Coronary artery (tissue), 2 donors: ENCODE data around the gene GOLGA5.
"Not testable (repeated sequence)": the region's sequence is repeated elsewhere in the genome, so short reads cannot be mapped to it uniquely, and the experiment has no call there.

Experiments
- DNase-seq: peaks from one replicate; pipeline ENCODE4 v3.0.0-alpha.2; 2017; ENCODE audit warnings: low spot score
- H3K27ac ChIP-seq, 2 donors: fragments of 200-600 bp; sonication (generic); one replicate each; pipeline ENCODE4 v1.5.1; 2016 to 2019
- H3K4me3 ChIP-seq: fragments of 200-600 bp; sonication (generic); 2 replicates; pipeline ENCODE4 v1.5.1; 2016; ENCODE audit warnings: mild to moderate bottlenecking, moderate library complexity
- CTCF ChIP-seq: fragments of 200-600 bp; sonication (generic); IDR thresholded peaks from one replicate; pipeline ENCODE4 v1.5.1; 2019; ENCODE audit warnings: antibody characterized with exemption

The GOLGA5 gene

GRCh38 chr14:92846162-92846897, 52.2 kb downstream of the GOLGA5 start:
- Histone ChIP-seq H3K4me3 (no peak overlapping the region), H3K27ac (no peak overlapping the region)
- TF ChIP-seq CTCF, result no peak
- no peak for DNase-seq

DNA sequence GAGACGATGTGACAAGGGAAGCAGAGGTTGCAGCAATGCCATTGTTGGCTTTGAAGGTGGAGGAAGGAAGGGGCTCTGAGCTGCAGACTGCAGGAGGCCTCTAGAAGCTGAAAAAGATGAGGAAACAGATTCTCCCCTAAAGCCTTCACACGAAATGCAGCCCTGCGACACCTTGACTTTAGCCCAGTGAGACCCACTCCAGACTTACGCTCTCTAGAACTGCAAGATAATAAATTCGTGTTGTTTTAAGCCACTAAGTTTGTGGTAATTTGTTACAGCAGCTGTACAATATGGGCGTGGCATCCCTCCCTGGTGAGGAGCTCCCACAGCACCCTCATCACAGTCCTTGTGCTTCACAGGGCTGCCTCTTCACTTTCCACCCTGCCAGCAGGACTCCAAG, 53.2 kb downstream of the GOLGA5 start:
- DNase-seq, result no peak
- Histone ChIP-seq H3K4me3 (no peak overlapping the region), H3K27ac (no peak overlapping the region)
- no peak for TF ChIP-seq CTCF

GRCh38 chr14:92847749-92848148, 53.6 kb downstream of the GOLGA5 start:
- no peak overlapping the region for H3K27ac ChIP-seq

GRCh38 chr14:92848887-92849286, 54.8 kb downstream of the GOLGA5 start:
- no peak for TF ChIP-seq CTCF
- Histone ChIP-seq H3K27ac (no peak overlapping the region), H3K4me3 (no peak overlapping the region)
- DNase-seq, result no peak

More at GRCh38 chr14:92847749-92848148, 53.6 kb downstream of the GOLGA5 start:
- TF ChIP-seq CTCF, result no peak
- no peak for DNase-seq
- no peak overlapping the region for H3K4me3 ChIP-seq

DNA sequence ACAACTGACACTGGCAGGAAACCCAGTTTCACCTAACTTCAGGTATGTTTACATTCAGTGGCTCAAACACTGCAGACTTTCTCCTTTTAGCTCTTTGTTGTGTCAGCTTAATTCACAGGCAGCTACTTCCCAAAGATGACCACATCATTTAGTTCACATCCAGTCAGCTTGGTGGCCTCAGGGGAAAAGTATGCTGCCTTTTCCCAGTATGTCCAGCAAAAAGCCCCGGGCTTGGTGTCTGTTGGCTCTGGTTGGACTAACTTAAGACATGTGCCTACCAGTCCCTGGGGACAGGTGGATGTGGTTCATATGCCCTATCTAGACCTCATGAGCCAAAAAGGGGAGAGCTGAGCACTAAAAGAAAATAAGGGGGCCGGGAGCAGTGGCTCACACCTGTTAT, 56.4 kb downstream of the GOLGA5 start:
- Histone ChIP-seq H3K4me3 (no peak overlapping the region), H3K27ac (no peak overlapping the region)
- no peak for TF ChIP-seq CTCF
- no peak for DNase-seq

DNA sequence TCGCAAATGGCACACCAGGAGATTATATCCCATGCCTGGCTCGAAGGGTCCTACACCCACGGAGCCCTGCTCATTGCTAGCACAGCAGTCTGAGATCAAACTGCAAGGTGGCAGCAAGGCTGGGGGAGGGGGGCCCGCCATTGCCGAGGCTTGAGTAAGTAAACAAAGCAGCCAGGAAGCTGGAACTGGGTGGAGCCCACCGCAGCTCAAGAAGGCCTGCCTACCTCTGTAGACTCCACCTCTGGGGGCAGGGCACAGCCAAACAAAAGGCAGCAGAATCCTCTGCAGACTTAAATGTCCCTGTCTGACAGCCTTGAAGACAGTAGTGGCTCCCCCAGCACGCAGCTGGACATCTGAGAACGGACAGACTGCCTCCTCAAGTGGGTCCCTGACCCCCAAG, 59.0 kb downstream of the GOLGA5 start:
- H3K27ac ChIP-seq, DNase-seq: not testable (repeated sequence)

GRCh38 chr14:92860049-92860840, 66.1 kb downstream of the GOLGA5 start:
- no peak for DNase-seq
- Histone ChIP-seq H3K4me3 (no peak overlapping the region), H3K27ac (no peak overlapping the region)
- TF ChIP-seq CTCF, result no peak

More for the DNA sequence above, 59.0 kb downstream of the GOLGA5 start:
- H3K4me3 ChIP-seq, result not testable (repeated sequence)
